ENCODE measurements around the gene ILF3. TPM values are rescaled to one million over a fixed set of nuclear protein-coding genes. Genes with fewer than 3 reads are reported as not detected.
"Not testable (repeated sequence)": the region's sequence is repeated elsewhere in the genome, so short reads cannot be mapped to it uniquely, and the experiment has no call there.

The ILF3 gene
- total RNA-seq, 1 experiment from 2014 or later, result 297 TPM

- no peak for DNase-seq (ENCODE audit: unreplicated experiment)
- TF ChIP-seq, protein P1, sequence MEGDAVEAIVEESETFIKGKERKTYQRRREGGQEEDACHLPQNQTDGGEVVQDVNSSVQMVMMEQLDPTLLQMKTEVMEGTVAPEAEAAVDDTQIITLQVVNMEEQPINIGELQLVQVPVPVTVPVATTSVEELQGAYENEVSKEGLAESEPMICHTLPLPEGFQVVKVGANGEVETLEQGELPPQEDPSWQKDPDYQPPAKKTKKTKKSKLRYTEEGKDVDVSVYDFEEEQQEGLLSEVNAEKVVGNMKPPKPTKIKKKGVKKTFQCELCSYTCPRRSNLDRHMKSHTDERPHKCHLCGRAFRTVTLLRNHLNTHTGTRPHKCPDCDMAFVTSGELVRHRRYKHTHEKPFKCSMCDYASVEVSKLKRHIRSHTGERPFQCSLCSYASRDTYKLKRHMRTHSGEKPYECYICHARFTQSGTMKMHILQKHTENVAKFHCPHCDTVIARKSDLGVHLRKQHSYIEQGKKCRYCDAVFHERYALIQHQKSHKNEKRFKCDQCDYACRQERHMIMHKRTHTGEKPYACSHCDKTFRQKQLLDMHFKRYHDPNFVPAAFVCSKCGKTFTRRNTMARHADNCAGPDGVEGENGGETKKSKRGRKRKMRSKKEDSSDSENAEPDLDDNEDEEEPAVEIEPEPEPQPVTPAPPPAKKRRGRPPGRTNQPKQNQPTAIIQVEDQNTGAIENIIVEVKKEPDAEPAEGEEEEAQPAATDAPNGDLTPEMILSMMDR (IDR thresholded peaks at IDR 0.05; ENCODE audit: unreplicated experiment), result no peak
- intact Hi-C loops (cut with micrococcal nuclease), result no loop called here
- no TSS peak for BruUV-seq (replicated peaks)
- ChIA-PET POLR2A (interaction anchor here (0.6 kb wide), 1 partner anchor 1949 kb away, joined by 3 read pairs; no protein-coding TSS in a partner anchor), CTCF (interaction anchor here (0.6 kb wide), 1 partner anchor 117 kb away, joined by 4 read pairs; no protein-coding TSS in a partner anchor)
- H3K4me3 Mint-ChIP-seq (ENCODE audit: unreplicated experiment), result no peak overlapping the region
- H3K4me1 Mint-ChIP-seq (ENCODE audit: insufficient read depth, unreplicated experiment), result peaks cover 6% of the 10 kb centered on the region
- no peak overlapping the region for H3K27ac Mint-ChIP-seq (ENCODE audit: low read depth, unreplicated experiment)
- no peaks in the 10 kb centered on the region for H3K27me3 Mint-ChIP-seq (ENCODE audit: insufficient read depth, unreplicated experiment)
- H3K9me3 Mint-ChIP-seq (ENCODE audit: unreplicated experiment), result no peaks in the 10 kb centered on the region
- H3K36me3 Mint-ChIP-seq (ENCODE audit: insufficient read depth, unreplicated experiment), result peaks cover 47% of the 10 kb centered on the region
Observed at GRCh38 chr19:10661946-10662345, 7.8 kb downstream of the ILF3 start.

- intact Hi-C loops (cut with micrococcal nuclease), result no loop called here
- H3K4me1 Mint-ChIP-seq (ENCODE audit: insufficient read depth, unreplicated experiment), result peaks cover 6% of the 10 kb centered on the region
- TF ChIP-seq, protein P1 (IDR thresholded peaks at IDR 0.05; ENCODE audit: unreplicated experiment), result no peak
- H3K36me3 Mint-ChIP-seq (ENCODE audit: insufficient read depth, unreplicated experiment), result peaks cover 42% of the 10 kb centered on the region
- H3K9me3 Mint-ChIP-seq (ENCODE audit: unreplicated experiment), result no peaks in the 10 kb centered on the region
- DNase-seq (ENCODE audit: unreplicated experiment), result no peak
- no peak overlapping the region for H3K27ac Mint-ChIP-seq (ENCODE audit: low read depth, unreplicated experiment)
- ChIA-PET CTCF (interaction anchor here (0.6 kb wide), 1 partner anchor 116 kb away, joined by 4 read pairs; no protein-coding TSS in a partner anchor), POLR2A (interaction anchor here (0.6 kb wide), 1 partner anchor 1949 kb away, joined by 3 read pairs; no protein-coding TSS in a partner anchor)
- no TSS peak for BruUV-seq (replicated peaks)
- H3K4me3 Mint-ChIP-seq (ENCODE audit: unreplicated experiment), result no peak overlapping the region
- no peaks in the 10 kb centered on the region for H3K27me3 Mint-ChIP-seq (ENCODE audit: insufficient read depth, unreplicated experiment)
Observed at GRCh38 chr19:10662384-10663251, 8.5 kb downstream of the ILF3 start.

DNA sequence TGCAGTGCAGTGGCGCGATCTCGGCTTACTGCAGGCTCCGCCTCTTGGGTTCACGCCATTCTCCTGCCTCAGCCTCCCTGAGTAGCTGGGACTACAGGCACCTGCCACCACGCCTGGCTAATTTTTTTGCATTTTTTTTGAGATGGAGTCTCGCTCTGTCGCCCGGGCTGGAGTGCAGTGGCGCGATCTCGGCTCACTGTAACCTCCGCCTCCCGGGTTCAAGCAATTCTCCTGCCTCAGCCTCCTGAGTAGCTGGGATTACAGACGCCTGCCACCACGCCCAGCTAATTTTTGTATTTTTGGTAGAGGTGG, 9.1 kb downstream of the ILF3 start:
- H3K4me3 Mint-ChIP-seq (ENCODE audit: unreplicated experiment); H3K27ac Mint-ChIP-seq (ENCODE audit: low read depth, unreplicated experiment); CTCF ChIA-PET; H3K4me1 Mint-ChIP-seq (ENCODE audit: insufficient read depth, unreplicated experiment); DNase-seq (ENCODE audit: unreplicated experiment); BruUV-seq (replicated peaks); intact Hi-C loops (cut with micrococcal nuclease); H3K27me3 Mint-ChIP-seq (ENCODE audit: insufficient read depth, unreplicated experiment); POLR2A ChIA-PET; H3K9me3 Mint-ChIP-seq (ENCODE audit: unreplicated experiment): not testable (repeated sequence)
- peaks cover 41% of the 10 kb centered on the region for H3K36me3 Mint-ChIP-seq (ENCODE audit: insufficient read depth, unreplicated experiment)

DNA sequence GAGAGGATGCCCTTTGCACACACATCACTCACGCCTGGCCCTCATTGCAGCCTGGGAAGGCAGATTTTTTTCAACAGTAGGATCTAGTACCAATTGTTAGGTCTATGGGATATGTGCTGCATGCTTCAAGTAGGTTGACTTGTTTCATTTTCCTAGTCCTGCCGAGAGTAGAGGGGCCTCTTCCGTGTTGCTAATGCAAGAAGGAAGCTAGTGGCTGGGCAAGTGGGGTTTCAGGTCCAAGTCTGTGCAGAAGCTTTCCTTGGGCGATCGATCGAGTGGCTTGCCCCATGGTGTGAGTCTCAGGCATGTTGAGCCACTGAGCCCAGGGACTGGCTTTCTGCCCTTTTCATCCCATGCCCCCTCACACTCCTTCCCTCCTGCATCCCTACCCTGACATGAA, 13.7 kb downstream of the ILF3 start:
- H3K27ac Mint-ChIP-seq (ENCODE audit: low read depth, unreplicated experiment), result no peak overlapping the region
- BruUV-seq (replicated peaks), result no TSS peak
- peaks cover 39% of the 10 kb centered on the region for H3K36me3 Mint-ChIP-seq (ENCODE audit: insufficient read depth, unreplicated experiment)
- H3K4me3 Mint-ChIP-seq (ENCODE audit: unreplicated experiment), result no peak overlapping the region
- DNase-seq (ENCODE audit: unreplicated experiment), result no peak
- H3K4me1 Mint-ChIP-seq (ENCODE audit: insufficient read depth, unreplicated experiment), result peaks cover 4% of the 10 kb centered on the region
- H3K27me3 Mint-ChIP-seq (ENCODE audit: insufficient read depth, unreplicated experiment), result no peaks in the 10 kb centered on the region
- TF ChIP-seq, protein P1 (IDR thresholded peaks at IDR 0.05; ENCODE audit: unreplicated experiment), result no peak
- CTCF ChIA-PET, result interaction anchor here (1.7 kb wide), 1 partner anchor 87 kb away, joined by 6 read pairs; no protein-coding TSS in a partner anchor
- no peaks in the 10 kb centered on the region for H3K9me3 Mint-ChIP-seq (ENCODE audit: unreplicated experiment)
- intact Hi-C loops (cut with micrococcal nuclease), result no loop called here
- POLR2A ChIA-PET, result no interaction called here

Measured in MCF 10A (cell line).